ENCODE measurements around the gene IL27RA.

DNA sequence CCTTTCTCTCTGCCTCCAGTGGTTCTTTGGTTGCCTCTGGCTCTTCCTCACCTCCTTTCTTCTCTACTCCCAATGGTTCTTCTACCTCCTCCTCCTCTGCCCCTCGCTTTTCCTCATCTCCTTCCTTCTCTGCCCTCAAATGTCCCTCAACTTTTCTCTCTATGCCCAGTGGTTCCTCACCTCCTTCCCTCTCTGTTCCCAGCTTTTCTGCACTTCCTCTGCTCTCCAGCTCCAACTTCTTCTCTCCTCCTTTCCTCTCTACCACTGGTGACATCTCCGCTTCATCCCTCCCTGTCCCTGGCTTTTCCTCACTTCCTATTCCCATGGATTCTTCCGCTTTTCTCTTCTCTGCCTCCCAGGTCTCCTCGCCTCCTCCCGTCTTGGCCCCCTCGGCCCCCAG is 22.5 kb downstream of the IL27RA start:
- TF ChIP-seq POLR2A (IDR thresholded peaks at IDR 0.05) (no peak), POLR2AphosphoS5 (IDR thresholded peaks at IDR 0.05; ENCODE audit: insufficient read depth in 1 of 2, low read depth in 1 of 2) (no peak)

All from vagina (tissue), 2 donors.